HFFc6 (cell line): Measurements from ENCODE around the gene ALG3. TPM values are rescaled to one million over a fixed set of nuclear protein-coding genes. Genes with fewer than 3 reads are reported as not detected.

Source experiments
- DNase-seq: peaks from one replicate; pipeline ENCODE4 v3.0.0-alpha.2; 2018
- H3K27ac Mint-ChIP-seq: 2 replicates; pipeline ENCODE4 v1.8.0; 2020; ENCODE audit warnings: mild to moderate bottlenecking, mixed read lengths
- H3K27me3 Mint-ChIP-seq: 2 replicates; pipeline ENCODE4 v1.8.0; 2021; ENCODE audit warnings: mild to moderate bottlenecking, moderate library complexity, mixed read lengths; ENCODE audit not compliant: insufficient read depth
- H3K36me3 Mint-ChIP-seq: 2 replicates; pipeline ENCODE4 v1.8.0; 2021; ENCODE audit warnings: low read depth, mixed read lengths
- H3K4me1 Mint-ChIP-seq: 2 replicates; pipeline ENCODE4 v1.8.0; 2020; ENCODE audit warnings: low read depth, mixed read lengths
- H3K4me3 Mint-ChIP-seq: 2 replicates; pipeline ENCODE4 v1.8.0; 2020; ENCODE audit warnings: mild to moderate bottlenecking, moderate library complexity, mixed read lengths
- H3K9me3 Mint-ChIP-seq: 2 replicates; pipeline ENCODE4 v1.8.0; 2020; ENCODE audit warnings: mild to moderate bottlenecking, mixed read lengths
- total RNA-seq, 6 experiments: library from RNA; stranded (reverse); fragmentation: NEBNext Ultra II Directional; extraction: Animal tissue kit (Norgen Biotek cat#: 25700); gene quantifications; 2 replicates in 1 of 6; 3 replicates in 5 of 6; pipeline ENCODE4 v1.2.3, GENCODE V29; 2021
- TF ChIP-seq, protein P1 (sequence below): fragments of 200-600 bp; sonication (generic); IDR thresholded peaks from 2 replicates; pipeline ENCODE4 v1.5.0; 2021; ENCODE audit warnings: antibody characterized with exemption, mild to moderate bottlenecking

Gene ALG3
- total RNA-seq, 6 experiments from 2014 or later, result 60.0 to 75.3 (median 69.5) TPM

GRCh38 chr3:184261854-184262763, 13.3 kb upstream of the ALG3 start:
- H3K27me3 Mint-ChIP-seq, result peaks cover 24% of the 10 kb centered on the region
- H3K4me3 Mint-ChIP-seq, result peak overlapping the region; percentile 87
- TF ChIP-seq, protein P1, sequence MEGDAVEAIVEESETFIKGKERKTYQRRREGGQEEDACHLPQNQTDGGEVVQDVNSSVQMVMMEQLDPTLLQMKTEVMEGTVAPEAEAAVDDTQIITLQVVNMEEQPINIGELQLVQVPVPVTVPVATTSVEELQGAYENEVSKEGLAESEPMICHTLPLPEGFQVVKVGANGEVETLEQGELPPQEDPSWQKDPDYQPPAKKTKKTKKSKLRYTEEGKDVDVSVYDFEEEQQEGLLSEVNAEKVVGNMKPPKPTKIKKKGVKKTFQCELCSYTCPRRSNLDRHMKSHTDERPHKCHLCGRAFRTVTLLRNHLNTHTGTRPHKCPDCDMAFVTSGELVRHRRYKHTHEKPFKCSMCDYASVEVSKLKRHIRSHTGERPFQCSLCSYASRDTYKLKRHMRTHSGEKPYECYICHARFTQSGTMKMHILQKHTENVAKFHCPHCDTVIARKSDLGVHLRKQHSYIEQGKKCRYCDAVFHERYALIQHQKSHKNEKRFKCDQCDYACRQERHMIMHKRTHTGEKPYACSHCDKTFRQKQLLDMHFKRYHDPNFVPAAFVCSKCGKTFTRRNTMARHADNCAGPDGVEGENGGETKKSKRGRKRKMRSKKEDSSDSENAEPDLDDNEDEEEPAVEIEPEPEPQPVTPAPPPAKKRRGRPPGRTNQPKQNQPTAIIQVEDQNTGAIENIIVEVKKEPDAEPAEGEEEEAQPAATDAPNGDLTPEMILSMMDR, result no peak
- peaks cover under 1% of the 10 kb centered on the region; the same call in 1 of the 2 replicates for H3K9me3 Mint-ChIP-seq
- peaks cover 14% of the 10 kb centered on the region for H3K4me1 Mint-ChIP-seq
- DNase-seq, result no peak
- no peak overlapping the region for H3K27ac Mint-ChIP-seq
- no peaks in the 10 kb centered on the region for H3K36me3 Mint-ChIP-seq

GRCh38 chr3:184261270-184261853, 12.6 kb upstream of the ALG3 start, which contains the start of gene CAMK2N2:
TSS of gene CAMK2N2 (minus strand) at chr3:184261553. CDS start at chr3:184261285, 268 bp downstream.
- no peaks in the 10 kb centered on the region for H3K36me3 Mint-ChIP-seq
- H3K4me3 Mint-ChIP-seq, result peak within 1 kb of the TSS; percentile 87
- no peak within 1 kb of the TSS for H3K27ac Mint-ChIP-seq
- DNase-seq, result peak; percentile 20
- no peaks in the 10 kb centered on the region for H3K9me3 Mint-ChIP-seq
- peaks cover 24% of the 10 kb centered on the region for H3K27me3 Mint-ChIP-seq
- peaks cover 14% of the 10 kb centered on the region for H3K4me1 Mint-ChIP-seq
- TF ChIP-seq, protein P1, result no peak

DNA sequence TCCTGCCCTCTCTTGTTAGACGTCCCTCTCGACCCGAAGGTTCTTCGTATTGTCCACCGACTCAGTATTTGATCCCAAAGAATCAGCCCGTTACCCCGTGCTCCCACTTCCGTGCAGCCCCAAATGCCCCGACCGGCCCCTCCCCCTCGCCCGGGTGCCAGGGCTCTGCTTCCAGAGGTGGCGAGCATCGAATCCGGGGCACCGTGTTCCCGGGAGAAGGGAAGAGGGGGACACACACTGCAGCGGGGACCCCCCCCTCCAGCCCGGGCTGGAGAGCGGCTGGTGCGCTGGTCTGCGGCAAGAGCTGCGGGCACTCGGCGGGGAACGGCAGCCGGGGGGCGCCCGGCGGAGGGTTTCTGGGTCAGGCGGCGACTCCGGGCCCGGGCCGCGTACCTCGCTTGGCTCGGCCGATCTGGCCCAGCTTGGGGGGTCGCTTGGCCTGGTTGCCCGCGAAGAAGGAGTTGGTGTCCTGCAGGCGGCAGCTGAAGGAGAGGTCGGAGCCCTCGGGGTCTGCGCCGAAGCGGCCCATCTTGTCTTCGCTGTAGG, 12.0 kb upstream of the ALG3 start:
- no peaks in the 10 kb centered on the region for H3K9me3 Mint-ChIP-seq
- TF ChIP-seq, protein P1, result no peak
- DNase-seq, result no peak
- no peaks in the 10 kb centered on the region for H3K36me3 Mint-ChIP-seq
- peaks cover 24% of the 10 kb centered on the region for H3K27me3 Mint-ChIP-seq
- H3K4me3 Mint-ChIP-seq, result peak overlapping the region; percentile 73
- peaks cover 14% of the 10 kb centered on the region for H3K4me1 Mint-ChIP-seq
- no peak overlapping the region for H3K27ac Mint-ChIP-seq

- Mint-ChIP-seq H3K9me3 (no peaks in the 10 kb centered on the region), H3K4me1 (peaks cover 14% of the 10 kb centered on the region), H3K27ac (no peak overlapping the region), H3K27me3 (peaks cover 20% of the 10 kb centered on the region), H3K36me3 (no peaks in the 10 kb centered on the region), H3K4me3 (peak overlapping the region; percentile 73)
- TF ChIP-seq, protein P1, result no peak
- DNase-seq, result no peak
Measured at GRCh38 chr3:184259878-184260723, 11.3 kb upstream of the ALG3 start.

DNA sequence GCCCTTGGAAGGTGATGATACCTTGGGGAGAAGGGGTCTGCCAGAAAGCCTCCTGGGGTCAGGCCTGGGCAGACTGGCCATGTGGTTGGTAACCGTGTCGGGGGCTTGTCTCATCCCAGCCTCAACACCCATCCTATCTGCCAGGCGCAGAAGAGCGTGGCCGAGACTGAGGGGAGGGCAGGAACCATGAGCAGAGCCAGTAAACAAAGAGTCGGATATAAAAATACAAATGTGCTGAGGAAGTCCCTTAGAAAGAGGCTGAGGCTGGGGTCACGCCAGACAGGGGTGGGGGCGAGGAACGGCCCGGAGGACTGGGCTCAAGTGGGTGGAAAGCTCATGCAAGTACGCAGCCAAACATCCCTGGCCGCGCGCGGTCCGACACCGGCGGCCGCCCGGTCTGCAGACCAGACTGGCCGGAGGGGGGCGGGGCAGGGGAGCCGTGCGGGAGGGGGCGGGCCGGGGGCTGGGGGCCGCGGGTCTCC, 10.7 kb upstream of the ALG3 start:
- TF ChIP-seq, protein P1, result no peak
- peaks cover 20% of the 10 kb centered on the region for H3K27me3 Mint-ChIP-seq
- no peak overlapping the region for H3K4me3 Mint-ChIP-seq
- DNase-seq, result no peak
- H3K9me3 Mint-ChIP-seq, result no peaks in the 10 kb centered on the region
- H3K27ac Mint-ChIP-seq, result no peak overlapping the region
- no peaks in the 10 kb centered on the region for H3K36me3 Mint-ChIP-seq
- H3K4me1 Mint-ChIP-seq, result peaks cover 14% of the 10 kb centered on the region
